ENCODE measurements around the gene KLHL13. TPM values are rescaled to one million over a fixed set of nuclear protein-coding genes. Genes with fewer than 3 reads are reported as not detected.

Gene KLHL13
- total RNA-seq, 1 donor from 2014 or later = 46.9 TPM

DNA sequence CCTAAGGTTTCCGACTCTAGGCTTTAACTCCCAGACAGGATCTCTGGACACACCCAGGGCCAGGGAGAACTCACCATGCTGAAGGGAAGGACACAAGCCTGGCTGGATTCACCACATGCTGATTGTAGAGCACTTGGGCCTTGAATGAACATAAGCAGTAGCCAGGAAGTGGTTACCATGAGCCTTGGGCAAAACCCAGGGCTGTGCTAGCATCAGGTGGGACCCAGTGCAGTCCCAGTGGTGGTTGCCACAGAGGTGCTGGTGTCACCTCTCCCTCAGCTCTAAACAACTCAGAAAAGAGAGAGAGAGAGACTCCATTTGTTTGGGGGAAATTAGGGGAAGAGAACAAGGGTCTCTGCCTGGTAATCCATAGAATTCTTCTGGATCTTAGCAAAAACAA, 77.0 kb downstream of the KLHL13 start:
- Mint-ChIP-seq H3K9me3 (ENCODE audit: unreplicated experiment) (no peaks in the 10 kb centered on the region), H3K4me1 (ENCODE audit: low read depth, unreplicated experiment) (no peaks in the 10 kb centered on the region), H3K36me3 (ENCODE audit: unreplicated experiment) (no peaks in the 10 kb centered on the region), H3K27me3 (ENCODE audit: unreplicated experiment) (no peaks in the 10 kb centered on the region), H3K4me3 (ENCODE audit: unreplicated experiment) (no peak overlapping the region), H3K27ac (ENCODE audit: unreplicated experiment) (no peak overlapping the region)
- DNase-seq = no peak
- TF ChIP-seq, protein P1, sequence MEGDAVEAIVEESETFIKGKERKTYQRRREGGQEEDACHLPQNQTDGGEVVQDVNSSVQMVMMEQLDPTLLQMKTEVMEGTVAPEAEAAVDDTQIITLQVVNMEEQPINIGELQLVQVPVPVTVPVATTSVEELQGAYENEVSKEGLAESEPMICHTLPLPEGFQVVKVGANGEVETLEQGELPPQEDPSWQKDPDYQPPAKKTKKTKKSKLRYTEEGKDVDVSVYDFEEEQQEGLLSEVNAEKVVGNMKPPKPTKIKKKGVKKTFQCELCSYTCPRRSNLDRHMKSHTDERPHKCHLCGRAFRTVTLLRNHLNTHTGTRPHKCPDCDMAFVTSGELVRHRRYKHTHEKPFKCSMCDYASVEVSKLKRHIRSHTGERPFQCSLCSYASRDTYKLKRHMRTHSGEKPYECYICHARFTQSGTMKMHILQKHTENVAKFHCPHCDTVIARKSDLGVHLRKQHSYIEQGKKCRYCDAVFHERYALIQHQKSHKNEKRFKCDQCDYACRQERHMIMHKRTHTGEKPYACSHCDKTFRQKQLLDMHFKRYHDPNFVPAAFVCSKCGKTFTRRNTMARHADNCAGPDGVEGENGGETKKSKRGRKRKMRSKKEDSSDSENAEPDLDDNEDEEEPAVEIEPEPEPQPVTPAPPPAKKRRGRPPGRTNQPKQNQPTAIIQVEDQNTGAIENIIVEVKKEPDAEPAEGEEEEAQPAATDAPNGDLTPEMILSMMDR (IDR thresholded peaks at IDR 0.05; ENCODE audit: partially characterized antibody, unreplicated experiment) = no peak

DNA sequence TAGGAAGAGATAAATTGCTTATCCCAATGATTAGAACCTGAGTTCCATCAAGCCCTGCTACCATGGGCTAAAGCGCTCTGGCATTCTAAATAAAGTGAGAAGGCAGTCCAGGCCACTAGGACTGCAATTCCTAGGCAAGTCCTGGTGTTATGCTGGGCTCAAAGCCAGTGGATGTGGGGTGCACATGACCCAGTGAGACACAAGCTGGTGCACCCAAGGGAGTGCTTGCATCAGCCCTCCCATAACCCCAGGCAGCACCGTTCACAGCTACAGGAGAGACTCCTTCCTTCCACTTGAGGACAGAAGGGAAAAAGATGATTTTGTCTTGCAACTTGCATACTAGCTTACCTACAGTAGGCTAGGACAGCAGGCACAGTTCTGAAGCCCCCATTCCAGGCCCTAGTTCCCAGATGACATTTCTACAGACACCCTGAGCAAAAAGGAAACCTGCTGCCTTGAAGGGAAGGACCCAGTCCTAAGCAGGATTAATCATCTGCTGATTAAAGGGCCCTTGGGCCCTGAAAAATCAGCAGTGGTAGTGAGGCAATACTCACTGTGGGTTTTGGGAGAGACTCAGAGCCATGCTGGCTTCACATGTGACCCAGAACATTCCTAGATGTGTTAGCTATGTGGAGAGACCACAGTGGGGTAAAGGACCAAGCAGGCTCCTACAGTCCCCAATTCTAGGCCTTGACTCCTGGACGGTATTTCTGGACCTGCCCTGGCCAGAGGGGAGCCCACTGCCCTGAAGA, 77.8 kb downstream of the KLHL13 start:
- Mint-ChIP-seq H3K27ac (ENCODE audit: unreplicated experiment) (no peak overlapping the region), H3K36me3 (ENCODE audit: unreplicated experiment) (no peaks in the 10 kb centered on the region), H3K27me3 (ENCODE audit: unreplicated experiment) (no peaks in the 10 kb centered on the region), H3K4me3 (ENCODE audit: unreplicated experiment) (no peak overlapping the region), H3K4me1 (ENCODE audit: low read depth, unreplicated experiment) (no peaks in the 10 kb centered on the region), H3K9me3 (ENCODE audit: unreplicated experiment) (no peaks in the 10 kb centered on the region)
- TF ChIP-seq, protein P1 (IDR thresholded peaks at IDR 0.05; ENCODE audit: partially characterized antibody, unreplicated experiment) = no peak
- DNase-seq = no peak

DNA sequence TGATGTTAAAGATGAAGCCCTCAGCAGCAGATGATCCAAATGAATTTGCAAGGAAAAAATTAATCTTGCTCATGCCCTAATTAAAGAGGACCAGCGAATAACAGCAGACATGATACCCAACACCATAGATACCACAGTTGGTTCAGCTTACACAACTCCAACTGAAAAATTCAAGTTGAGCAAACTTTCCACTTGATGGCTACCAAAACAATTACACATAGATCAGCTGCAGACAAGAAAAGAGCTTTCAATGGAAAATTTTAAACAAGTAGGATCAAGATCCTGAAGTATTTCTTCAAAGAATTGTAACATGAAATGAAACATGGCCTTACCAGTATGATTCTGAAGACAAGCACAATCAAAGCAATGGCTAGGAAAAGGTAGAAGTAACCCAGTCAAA, 90.0 kb downstream of the KLHL13 start:
- DNase-seq = no peak
- no peaks in the 10 kb centered on the region for H3K9me3 Mint-ChIP-seq (ENCODE audit: unreplicated experiment)
- TF ChIP-seq, protein P1 (IDR thresholded peaks at IDR 0.05; ENCODE audit: partially characterized antibody, unreplicated experiment) = no peak
- no peaks in the 10 kb centered on the region for H3K4me1 Mint-ChIP-seq (ENCODE audit: low read depth, unreplicated experiment)
- H3K27ac Mint-ChIP-seq (ENCODE audit: unreplicated experiment) = no peak overlapping the region
- H3K4me3 Mint-ChIP-seq (ENCODE audit: unreplicated experiment) = no peak overlapping the region
- no peaks in the 10 kb centered on the region for H3K36me3 Mint-ChIP-seq (ENCODE audit: unreplicated experiment)
- no peaks in the 10 kb centered on the region for H3K27me3 Mint-ChIP-seq (ENCODE audit: unreplicated experiment)

DNA sequence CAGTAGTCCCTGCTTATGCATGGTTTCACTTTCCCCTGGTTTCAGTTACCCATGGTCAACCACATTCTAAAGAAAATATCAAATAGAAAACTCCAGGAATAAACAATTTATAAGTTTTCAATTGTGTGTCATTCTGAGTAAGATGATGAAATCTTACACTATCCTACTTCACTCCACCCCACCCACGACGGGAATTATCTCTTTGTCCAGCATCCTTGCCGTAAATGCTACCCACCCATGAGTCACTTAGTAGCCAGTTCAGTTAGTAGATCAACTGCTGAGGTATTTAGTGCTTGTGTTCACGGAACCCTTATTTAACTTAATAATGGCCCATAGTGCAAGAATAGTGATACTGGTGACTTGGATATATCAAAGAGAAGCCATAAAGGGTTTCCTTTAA, 91.4 kb downstream of the KLHL13 start:
- Mint-ChIP-seq H3K4me3 (ENCODE audit: unreplicated experiment) (no peak overlapping the region), H3K9me3 (ENCODE audit: unreplicated experiment) (no peaks in the 10 kb centered on the region), H3K36me3 (ENCODE audit: unreplicated experiment) (no peaks in the 10 kb centered on the region), H3K27ac (ENCODE audit: unreplicated experiment) (no peak overlapping the region), H3K27me3 (ENCODE audit: unreplicated experiment) (no peaks in the 10 kb centered on the region), H3K4me1 (ENCODE audit: low read depth, unreplicated experiment) (no peaks in the 10 kb centered on the region)
- no peak for DNase-seq
- TF ChIP-seq, protein P1 (IDR thresholded peaks at IDR 0.05; ENCODE audit: partially characterized antibody, unreplicated experiment) = no peak

DNA sequence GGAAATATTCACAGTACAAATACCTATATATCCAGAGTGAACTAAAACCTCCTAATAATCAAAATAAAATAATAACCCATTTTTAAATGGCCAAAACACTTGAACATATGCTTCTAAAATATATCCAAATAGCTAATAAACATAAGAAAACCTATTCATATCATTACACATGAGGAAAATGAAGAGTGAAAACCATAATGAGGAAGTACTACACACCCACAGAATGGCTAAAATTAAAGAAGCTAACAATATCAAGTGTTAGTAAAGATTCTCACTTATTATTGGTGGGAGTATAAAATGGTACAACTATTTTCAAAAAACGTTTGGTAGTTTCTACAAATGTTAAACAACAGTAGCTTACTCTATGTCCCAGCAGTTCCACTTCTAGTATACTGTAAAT, 92.1 kb downstream of the KLHL13 start:
- DNase-seq = no peak
- Mint-ChIP-seq H3K4me1 (ENCODE audit: low read depth, unreplicated experiment) (no peaks in the 10 kb centered on the region), H3K4me3 (ENCODE audit: unreplicated experiment) (no peak overlapping the region), H3K9me3 (ENCODE audit: unreplicated experiment) (no peaks in the 10 kb centered on the region), H3K27ac (ENCODE audit: unreplicated experiment) (no peak overlapping the region), H3K27me3 (ENCODE audit: unreplicated experiment) (no peaks in the 10 kb centered on the region), H3K36me3 (ENCODE audit: unreplicated experiment) (no peaks in the 10 kb centered on the region)
- TF ChIP-seq, protein P1 (IDR thresholded peaks at IDR 0.05; ENCODE audit: partially characterized antibody, unreplicated experiment) = no peak

Data from glutamatergic neuron (in vitro differentiated cells).